ENCODE results near the gene CFDP1. TPM values are rescaled to one million over a fixed set of nuclear protein-coding genes. Genes with fewer than 3 reads are reported as not detected.

The CFDP1 gene
- total and polyA plus RNA-seq, 3 experiments from 2014 or later, result 33.8 to 39.1 (median 34.2) TPM

GRCh38 chr16:75263291-75263962 is 169.9 kb downstream of the CFDP1 start:
- Mint-ChIP-seq H3K9me3 (peaks cover 0 to 1% (median 0%) of the 10 kb centered on the region in 5 donors), H3K4me1 (peaks cover 4 to 12% (median 9%) of the 10 kb centered on the region in 3 donors), H3K27ac (no peak overlapping the region), H3K4me3 (no peak overlapping the region), H3K36me3 (no peaks in the 10 kb centered on the region), H3K27me3 (peaks cover 33 to 50% of the 10 kb centered on the region in 2 donors)
- no peaks in the 10 kb centered on the region for H3K4me1 ChIP-seq (ENCODE audit: insufficient read depth, low read length)
- H3K36me3 ChIP-seq (ENCODE audit: insufficient read depth, low read length), result no peaks in the 10 kb centered on the region
- peaks cover 22% of the 10 kb centered on the region for H3K27me3 ChIP-seq (ENCODE audit: insufficient read depth, low read length, poor library complexity, severe bottlenecking)
- ChIA-PET POLR2A (no interaction called here), CTCF (no interaction called here)
- H3K4me3 ChIP-seq (ENCODE audit: low read length), result no peak overlapping the region
- H3K9me3 ChIP-seq (ENCODE audit: low read length), result no peaks in the 10 kb centered on the region
- H3K27ac ChIP-seq (ENCODE audit: low read depth, low read length), result no peak overlapping the region
- no peak for DNase-seq

- H3K9me3 Mint-ChIP-seq, result peaks cover 0 to 1% (median 0%) of the 10 kb centered on the region in 5 donors
Observed at GRCh38 chr16:75262800-75263127, 170.5 kb downstream of the CFDP1 start.

GRCh38 chr16:75262104-75262799 is 171.1 kb downstream of the CFDP1 start:
- CTCF ChIA-PET, result interaction anchor here (1.3 kb wide), 1 partner anchor 29 kb away, joined by 3 read pairs; no protein-coding TSS in a partner anchor
- H3K36me3 ChIP-seq (ENCODE audit: insufficient read depth, low read length), result no peaks in the 10 kb centered on the region

More at GRCh38 chr16:75262800-75263127, 170.5 kb downstream of the CFDP1 start:
- H3K36me3 ChIP-seq (ENCODE audit: insufficient read depth, low read length), result no peaks in the 10 kb centered on the region
- H3K4me1 ChIP-seq (ENCODE audit: insufficient read depth, low read length), result no peaks in the 10 kb centered on the region
- Mint-ChIP-seq H3K36me3 (no peaks in the 10 kb centered on the region), H3K27ac (peak overlapping the region in 1 of 8 donors; percentile 34), H3K4me3 (no peak overlapping the region), H3K27me3 (peaks cover 33 to 57% of the 10 kb centered on the region in 2 donors), H3K4me1 (peaks cover 4 to 12% (median 9%) of the 10 kb centered on the region in 3 donors)
- DNase-seq, result no peak
- H3K9me3 ChIP-seq (ENCODE audit: low read length), result no peaks in the 10 kb centered on the region
- ChIA-PET POLR2A (no interaction called here), CTCF (no interaction called here)
- H3K4me3 ChIP-seq (ENCODE audit: low read length), result no peak overlapping the region
- no peak overlapping the region for H3K27ac ChIP-seq (ENCODE audit: low read depth, low read length)
- peaks cover 22% of the 10 kb centered on the region for H3K27me3 ChIP-seq (ENCODE audit: insufficient read depth, low read length, poor library complexity, severe bottlenecking)

GRCh38 chr16:75261590-75262078 is 171.7 kb downstream of the CFDP1 start:
- H3K27ac Mint-ChIP-seq, result no peak overlapping the region
- H3K9me3 Mint-ChIP-seq, result peaks cover 0 to 1% (median 0%) of the 10 kb centered on the region in 5 donors
- POLR2A ChIA-PET, result no interaction called here
- H3K36me3 ChIP-seq (ENCODE audit: insufficient read depth, low read length), result no peaks in the 10 kb centered on the region
- H3K27me3 ChIP-seq (ENCODE audit: insufficient read depth, low read length, poor library complexity, severe bottlenecking), result peaks cover 20% of the 10 kb centered on the region
- DNase-seq, result no peak
- H3K27ac ChIP-seq (ENCODE audit: low read depth, low read length), result no peak overlapping the region
- no peaks in the 10 kb centered on the region for H3K4me1 ChIP-seq (ENCODE audit: insufficient read depth, low read length)
- H3K4me3 Mint-ChIP-seq, result no peak overlapping the region
- CTCF ChIA-PET, result interaction anchor here (1.3 kb wide), 1 partner anchor 28 kb away, joined by 3 read pairs; no protein-coding TSS in a partner anchor
- no peaks in the 10 kb centered on the region for H3K36me3 Mint-ChIP-seq
- peaks cover 31 to 64% of the 10 kb centered on the region in 2 donors for H3K27me3 Mint-ChIP-seq
- no peak overlapping the region for H3K4me3 ChIP-seq (ENCODE audit: low read length)
- H3K9me3 ChIP-seq (ENCODE audit: low read length), result no peaks in the 10 kb centered on the region
- peaks cover 4 to 12% (median 9%) of the 10 kb centered on the region in 3 donors for H3K4me1 Mint-ChIP-seq

More at GRCh38 chr16:75262104-75262799, 171.1 kb downstream of the CFDP1 start:
- Histone ChIP-seq H3K27ac (ENCODE audit: low read depth, low read length) (no peak overlapping the region), H3K9me3 (ENCODE audit: low read length) (no peaks in the 10 kb centered on the region), H3K4me3 (ENCODE audit: low read length) (no peak overlapping the region), H3K4me1 (ENCODE audit: insufficient read depth, low read length) (no peaks in the 10 kb centered on the region), H3K27me3 (ENCODE audit: insufficient read depth, low read length, poor library complexity, severe bottlenecking) (peaks cover 22% of the 10 kb centered on the region)
- Mint-ChIP-seq H3K27me3 (peaks cover 33 to 58% of the 10 kb centered on the region in 2 donors), H3K27ac (peak overlapping the region in 1 of 8 donors; percentile 34), H3K4me1 (peaks cover 4 to 12% (median 9%) of the 10 kb centered on the region in 3 donors), H3K9me3 (peaks cover 0 to 1% (median 0%) of the 10 kb centered on the region in 5 donors), H3K4me3 (no peak overlapping the region), H3K36me3 (no peaks in the 10 kb centered on the region)
- POLR2A ChIA-PET, result no interaction called here
- no peak for DNase-seq

GRCh38 chr16:75260851-75261589 is 172.3 kb downstream of the CFDP1 start:
- ChIA-PET CTCF (interaction anchor here (1.3 kb wide), 1 partner anchor 27 kb away, joined by 3 read pairs; no protein-coding TSS in a partner anchor), POLR2A (no interaction called here)
- no peaks in the 10 kb centered on the region for H3K4me1 ChIP-seq (ENCODE audit: insufficient read depth, low read length)
- no peak overlapping the region for H3K4me3 Mint-ChIP-seq
- H3K27me3 ChIP-seq (ENCODE audit: insufficient read depth, low read length, poor library complexity, severe bottlenecking), result peaks cover 16% of the 10 kb centered on the region
- H3K27ac Mint-ChIP-seq, result no peak overlapping the region
- DNase-seq, result no peak
- H3K27ac ChIP-seq (ENCODE audit: low read depth, low read length), result no peak overlapping the region
- H3K36me3 Mint-ChIP-seq, result no peaks in the 10 kb centered on the region
- H3K9me3 ChIP-seq (ENCODE audit: low read length), result no peaks in the 10 kb centered on the region
- H3K4me1 Mint-ChIP-seq, result peaks cover 0 to 9% (median 6%) of the 10 kb centered on the region in 3 donors
- H3K4me3 ChIP-seq (ENCODE audit: low read length), result no peak overlapping the region
- H3K9me3 Mint-ChIP-seq, result no peaks in the 10 kb centered on the region
- H3K36me3 ChIP-seq (ENCODE audit: insufficient read depth, low read length), result no peaks in the 10 kb centered on the region
- H3K27me3 Mint-ChIP-seq, result peaks cover 27 to 60% of the 10 kb centered on the region in 2 donors

GRCh38 chr16:75258807-75259141 is 174.5 kb downstream of the CFDP1 start:
- Mint-ChIP-seq H3K27ac (no peak overlapping the region), H3K36me3 (no peaks in the 10 kb centered on the region), H3K9me3 (no peaks in the 10 kb centered on the region), H3K27me3 (peaks cover 27 to 59% of the 10 kb centered on the region in 2 donors), H3K4me1 (no peaks in the 10 kb centered on the region), H3K4me3 (no peak overlapping the region)
- H3K27me3 ChIP-seq (ENCODE audit: insufficient read depth, low read length, poor library complexity, severe bottlenecking), result peaks cover 10% of the 10 kb centered on the region
- no peak for DNase-seq
- ChIA-PET CTCF (no interaction called here), POLR2A (no interaction called here)
- H3K36me3 ChIP-seq (ENCODE audit: insufficient read depth, low read length), result no peaks in the 10 kb centered on the region
- H3K27ac ChIP-seq (ENCODE audit: low read depth, low read length), result no peak overlapping the region
- H3K4me1 ChIP-seq (ENCODE audit: insufficient read depth, low read length), result no peaks in the 10 kb centered on the region
- H3K4me3 ChIP-seq (ENCODE audit: low read length), result no peak overlapping the region
- no peaks in the 10 kb centered on the region for H3K9me3 ChIP-seq (ENCODE audit: low read length)

- Histone ChIP-seq H3K27ac (ENCODE audit: low read depth, low read length) (no peak overlapping the region), H3K36me3 (ENCODE audit: insufficient read depth, low read length) (no peaks in the 10 kb centered on the region), H3K4me1 (ENCODE audit: insufficient read depth, low read length) (no peaks in the 10 kb centered on the region), H3K27me3 (ENCODE audit: insufficient read depth, low read length, poor library complexity, severe bottlenecking) (peaks cover 8% of the 10 kb centered on the region), H3K4me3 (ENCODE audit: low read length) (no peak overlapping the region), H3K9me3 (ENCODE audit: low read length) (no peaks in the 10 kb centered on the region)
- no peaks in the 10 kb centered on the region for H3K4me1 Mint-ChIP-seq
- H3K36me3 Mint-ChIP-seq, result no peaks in the 10 kb centered on the region
- H3K27ac Mint-ChIP-seq, result no peak overlapping the region
- no peak for DNase-seq
- no peak overlapping the region for H3K4me3 Mint-ChIP-seq
- H3K9me3 Mint-ChIP-seq, result no peaks in the 10 kb centered on the region
- ChIA-PET POLR2A (no interaction called here), CTCF (no interaction called here)
- peaks cover 26 to 59% of the 10 kb centered on the region in 2 donors for H3K27me3 Mint-ChIP-seq
Observed at GRCh38 chr16:75257886-75258806, 175.2 kb downstream of the CFDP1 start.

Data from CD8-positive, alpha-beta memory T cell (primary cell).